Neural cell (in vitro differentiated cells): ENCODE data around the gene APP. TPM values are rescaled to one million over a fixed set of nuclear protein-coding genes. Genes with fewer than 3 reads are reported as not detected.
A peak's percentile ranks its signal among the peaks of the same experiment; 100 is the strongest.

Experiments
- H2AFZ ChIP-seq: fragments of 200-600, 300-800 bp; sonication (generic), shearing (Covaris generic); 2 replicates; pipeline ENCODE4 v1.6.0; 2014; ENCODE audit warnings: low read depth, mild to moderate bottlenecking, antibody characterized with exemption, low read length, moderate library complexity
- H3F3A ChIP-seq: fragments of 200-600 bp; shearing (Covaris generic); 2 replicates; pipeline ENCODE4 v1.6.1; 2016; ENCODE audit warnings: mild to moderate bottlenecking, moderate library complexity, mixed read lengths, antibody characterized with exemption, low read length; ENCODE audit not compliant: insufficient read depth, poor library complexity, severe bottlenecking
- H3K27ac ChIP-seq: fragments of 200-600, 300-800 bp; sonication (generic), shearing (Covaris generic); 2 replicates; pipeline ENCODE4 v1.5.1; 2014; ENCODE audit warnings: mild to moderate bottlenecking, low read length, moderate library complexity
- H3K27me3 ChIP-seq: fragments of 300-800, 200-600 bp; sonication (generic), shearing (Covaris generic); 2 replicates; pipeline ENCODE4 v1.6.0; 2014; ENCODE audit warnings: mild to moderate bottlenecking, low read depth, low read length, moderate library complexity; ENCODE audit not compliant: insufficient read depth
- H3K36me3 ChIP-seq: fragments of 300-800, 200-600 bp; sonication (generic), shearing (Covaris generic); 2 replicates; pipeline ENCODE4 v1.5.1; 2014; ENCODE audit warnings: mild to moderate bottlenecking, antibody characterized with exemption, low read length, moderate library complexity; ENCODE audit not compliant: insufficient read depth
- H3K4me2 ChIP-seq: fragments of 300-800, 200-600 bp; sonication (generic), shearing (Covaris generic); 2 replicates; pipeline ENCODE4 v1.6.0; 2014; ENCODE audit warnings: mild to moderate bottlenecking, low read length
- H3K4me3 ChIP-seq: fragments of 300-800, 200-600 bp; sonication (generic), shearing (Covaris generic); 2 replicates; pipeline ENCODE4 v1.5.1; 2014; ENCODE audit warnings: mild to moderate bottlenecking, low read length, moderate library complexity
- H3K79me2 ChIP-seq: fragments of 200-600 bp; shearing (Covaris generic); replicated peaks from 2 replicates; pipeline ENCODE4 v1.6.0; 2014; ENCODE audit warnings: mild to moderate bottlenecking, low read length, moderate library complexity; ENCODE audit not compliant: insufficient read depth
- H3K9ac ChIP-seq: fragments of 300-800, 200-600 bp; sonication (generic), shearing (Covaris generic); 2 replicates; pipeline ENCODE4 v1.6.1; 2016; ENCODE audit warnings: mild to moderate bottlenecking, low read length, mixed read lengths
- H3K9me2 ChIP-seq: fragments of 200-600 bp; shearing (Covaris generic); 2 replicates; pipeline ENCODE4 v1.6.1; 2016; ENCODE audit warnings: mild to moderate bottlenecking, low read length, mixed read lengths; ENCODE audit not compliant: insufficient read depth
- H3K9me3 ChIP-seq: fragments of 200-600, 300-800 bp; sonication (generic), shearing (Covaris generic); 2 replicates; pipeline ENCODE4 v1.6.1; 2016; ENCODE audit warnings: mild to moderate bottlenecking, mixed run types, low read length, moderate library complexity, mixed read lengths
- H4K20me1 ChIP-seq: fragments of 200-600 bp; shearing (Covaris generic); 2 replicates; pipeline ENCODE4 v1.6.1; 2016; ENCODE audit warnings: mild to moderate bottlenecking, mixed run types; ENCODE audit not compliant: insufficient read depth
- CTCF ChIP-seq: fragments of 450-650 bp; IDR thresholded peaks from 2 replicates; pipeline ENCODE4 v1.5.1; 2014; ENCODE audit warnings: antibody characterized with exemption, mild to moderate bottlenecking, moderate library complexity; ENCODE audit not compliant: poor library complexity, severe bottlenecking
- EP300 ChIP-seq: fragments of 450-650 bp; conservative IDR thresholded peaks from 2 replicates; pipeline ENCODE4 v1.6.1; 2014; ENCODE audit warnings: antibody characterized with exemption, mild to moderate bottlenecking, moderate library complexity; ENCODE audit not compliant: poor library complexity, severe bottlenecking
- EZH2 ChIP-seq: fragments of 200-600, 300-800 bp; shearing (Covaris generic), sonication (generic); IDR thresholded peaks from 2 replicates; pipeline ENCODE4 v1.6.1; 2014; ENCODE audit warnings: antibody characterized with exemption, low read length, borderline replicate concordance, mild to moderate bottlenecking; ENCODE audit not compliant: insufficient read depth, poor library complexity, severe bottlenecking
- MXI1 ChIP-seq: fragments of 450-650 bp; conservative IDR thresholded peaks from 2 replicates; pipeline ENCODE4 v1.6.1; 2014; ENCODE audit warnings: antibody characterized with exemption, mild to moderate bottlenecking; ENCODE audit not compliant: poor library complexity, severe bottlenecking
- POLR2AphosphoS5 ChIP-seq: IDR thresholded peaks from 2 replicates; pipeline ENCODE4 v1.6.1; 2012
- RAD21 ChIP-seq: fragments of 450-650 bp; conservative IDR thresholded peaks from 2 replicates; pipeline ENCODE4 v1.6.1; 2014; ENCODE audit warnings: antibody characterized with exemption, mild to moderate bottlenecking, moderate library complexity
- REST ChIP-seq: IDR thresholded peaks from 2 replicates; pipeline ENCODE4 v1.6.1; 2012; ENCODE audit warnings: borderline replicate concordance
- SMC3 ChIP-seq: fragments of 450-650 bp; conservative IDR thresholded peaks from 2 replicates; pipeline ENCODE4 v1.6.1; 2014; ENCODE audit warnings: antibody characterized with exemption, mild to moderate bottlenecking, moderate library complexity; ENCODE audit not compliant: poor library complexity
- TAF1 ChIP-seq: IDR thresholded peaks from 2 replicates; pipeline ENCODE4 v1.6.1; 2012; ENCODE audit warnings: low read depth
- polyA plus RNA-seq: library from polyadenylated mRNA; depleted of rRNA; stranded (reverse); fragments of >200 nt; gene quantifications from 2 replicates; pipeline ENCODE4 v1.2.3, GENCODE V29; 2014

The APP gene
- polyA plus RNA-seq, 1 donor from 2014 or later: 470 TPM

GRCh38 chr21:25863031-25863430, 307.5 kb downstream of the APP start:
- Histone ChIP-seq H3K9me3 (no peaks in the 10 kb centered on the region), H2AFZ (no peak overlapping the region), H4K20me1 (no peaks in the 10 kb centered on the region), H3K36me3 (no peaks in the 10 kb centered on the region), H3K79me2 (no peaks in the 10 kb centered on the region), H3K27ac (no peak overlapping the region), H3K9ac (no peak overlapping the region), H3K27me3 (no peaks in the 10 kb centered on the region), H3K9me2 (no peaks in the 10 kb centered on the region), H3K4me2 (no peak overlapping the region), H3F3A (no peaks in the 10 kb centered on the region), H3K4me3 (no peak overlapping the region)
- TF ChIP-seq RAD21 (no peak), MXI1 (no peak), SMC3 (no peak), TAF1 (no peak), CTCF (no peak), EZH2 (no peak), POLR2AphosphoS5 (no peak), REST (no peak), EP300 (no peak)

- Histone ChIP-seq H3K9me3 (no peaks in the 10 kb centered on the region), H3K79me2 (no peaks in the 10 kb centered on the region), H2AFZ (no peak overlapping the region), H4K20me1 (no peaks in the 10 kb centered on the region), H3K36me3 (no peaks in the 10 kb centered on the region), H3K4me3 (no peak overlapping the region), H3K27ac (no peak overlapping the region), H3F3A (no peaks in the 10 kb centered on the region), H3K9me2 (no peaks in the 10 kb centered on the region), H3K27me3 (no peaks in the 10 kb centered on the region), H3K9ac (no peak overlapping the region), H3K4me2 (no peak overlapping the region)
- TF ChIP-seq POLR2AphosphoS5 (no peak), CTCF (peak; percentile 35)
These were observed 308.0 kb downstream of the APP start for GRCh38 chr21:25862596-25862995.
